ENCODE data around the gene LYST.
"Not testable (repeated sequence)": the region's sequence is repeated elsewhere in the genome, so short reads cannot be mapped to it uniquely, and the experiment has no call there.

LYST gene

GRCh38 chr1:235857756-235858155 lies 8.9 kb downstream of the LYST start:
- no peak for DNase-seq (ENCODE audit: low read depth)

- DNase-seq (ENCODE audit: low read depth): no peak
Measured at GRCh38 chr1:235855811-235856429, 10.8 kb downstream of the LYST start.

GRCh38 chr1:235854347-235854746 lies 12.4 kb downstream of the LYST start:
- DNase-seq (ENCODE audit: low read depth): no peak

GRCh38 chr1:235853653-235854052 lies 13.1 kb downstream of the LYST start:
- no peak for DNase-seq (ENCODE audit: low read depth)

- DNase-seq (ENCODE audit: low read depth): no peak
Measured at GRCh38 chr1:235852887-235853286, 13.8 kb downstream of the LYST start.

GRCh38 chr1:235851939-235852338 lies 14.8 kb downstream of the LYST start:
- no peak for DNase-seq (ENCODE audit: low read depth)

- DNase-seq (ENCODE audit: low read depth): not testable (repeated sequence)
Measured at GRCh38 chr1:235848251-235848650, 18.5 kb downstream of the LYST start.

GRCh38 chr1:235845656-235846107 lies 21.0 kb downstream of the LYST start:
- not testable (repeated sequence) for DNase-seq (ENCODE audit: low read depth)

GRCh38 chr1:235844776-235845175 lies 21.9 kb downstream of the LYST start:
- no peak for DNase-seq (ENCODE audit: low read depth)

GRCh38 chr1:235843461-235843961 lies 23.2 kb downstream of the LYST start:
- DNase-seq (ENCODE audit: low read depth): no peak

- DNase-seq (ENCODE audit: low read depth): no peak
Measured at GRCh38 chr1:235841938-235842545, 24.7 kb downstream of the LYST start.

- DNase-seq (ENCODE audit: low read depth): no peak
Measured at GRCh38 chr1:235838021-235838420, 28.7 kb downstream of the LYST start.

GRCh38 chr1:235835226-235835625 lies 31.5 kb downstream of the LYST start:
- DNase-seq (ENCODE audit: low read depth): no peak

GRCh38 chr1:235834620-235835019 lies 32.1 kb downstream of the LYST start:
- DNase-seq (ENCODE audit: low read depth): no peak

GRCh38 chr1:235832011-235832410 lies 34.7 kb downstream of the LYST start:
- no peak for DNase-seq (ENCODE audit: low read depth)

- DNase-seq (ENCODE audit: low read depth): no peak
Measured at GRCh38 chr1:235831148-235831547, 35.6 kb downstream of the LYST start.

- DNase-seq (ENCODE audit: low read depth): no peak
Measured at GRCh38 chr1:235826102-235826854, 40.4 kb downstream of the LYST start.

GRCh38 chr1:235825229-235825628 lies 41.5 kb downstream of the LYST start:
- DNase-seq (ENCODE audit: low read depth): no peak

GRCh38 chr1:235823684-235824083 lies 43.0 kb downstream of the LYST start:
- no peak for DNase-seq (ENCODE audit: low read depth)

- no peak for DNase-seq (ENCODE audit: low read depth)
Measured at GRCh38 chr1:235822685-235823084, 44.0 kb downstream of the LYST start.

GRCh38 chr1:235821361-235821981 lies 45.2 kb downstream of the LYST start:
- no peak for DNase-seq (ENCODE audit: low read depth)

GRCh38 chr1:235820061-235820460 lies 46.6 kb downstream of the LYST start:
- no peak for DNase-seq (ENCODE audit: low read depth)

All from T-helper 22 cell (primary cell).